Measurements from ENCODE around the gene MAML3.

Gene MAML3

GRCh38 chr4:139833151-139833910 lies 320.7 kb downstream of the MAML3 start:
- Mint-ChIP-seq H3K4me3 (no peak overlapping the region), H3K27me3 (peaks cover 0 to 9% of the 10 kb centered on the region in 2 donors), H3K36me3 (ENCODE audit: insufficient read depth) (peaks cover 3% of the 10 kb centered on the region), H3K4me1 (ENCODE audit: low read depth in 2 of 2) (no peaks in the 10 kb centered on the region), H3K9me3 (peaks cover 0 to 2% of the 10 kb centered on the region in 2 donors), H3K27ac (no peak overlapping the region)
- ATAC-seq (replicated peaks) (no peak), DNase-seq (no peak)

- no peak for DNase-seq
- Mint-ChIP-seq H3K4me1 (ENCODE audit: low read depth in 2 of 2) (no peaks in the 10 kb centered on the region), H3K27ac (no peak overlapping the region), H3K9me3 (peaks cover 0 to 2% of the 10 kb centered on the region in 2 donors), H3K4me3 (no peak overlapping the region), H3K27me3 (peaks cover 0 to 19% of the 10 kb centered on the region in 2 donors), H3K36me3 (ENCODE audit: insufficient read depth) (peaks cover 3% of the 10 kb centered on the region)
- ATAC-seq (replicated peaks): no peak
Observed at GRCh38 chr4:139828966-139829664, 324.9 kb downstream of the MAML3 start.

GRCh38 chr4:139826426-139826825 lies 327.6 kb downstream of the MAML3 start:
- Mint-ChIP-seq H3K27ac (no peak overlapping the region), H3K4me3 (no peak overlapping the region)
- ATAC-seq (replicated peaks): no peak

GRCh38 chr4:139825523-139826014 lies 328.4 kb downstream of the MAML3 start:
- Mint-ChIP-seq H3K27me3 (peaks cover 0 to 10% of the 10 kb centered on the region in 2 donors), H3K4me3 (no peak overlapping the region), H3K9me3 (peaks cover 0 to 2% of the 10 kb centered on the region in 2 donors), H3K4me1 (ENCODE audit: low read depth in 2 of 2) (no peaks in the 10 kb centered on the region), H3K27ac (no peak overlapping the region), H3K36me3 (ENCODE audit: insufficient read depth) (no peaks in the 10 kb centered on the region)
- ATAC-seq (replicated peaks) (no peak), DNase-seq (no peak)

More at GRCh38 chr4:139826426-139826825, 327.6 kb downstream of the MAML3 start:
- peaks cover 0 to 2% of the 10 kb centered on the region in 2 donors for H3K9me3 Mint-ChIP-seq
- H3K27me3 Mint-ChIP-seq: peaks cover 0 to 10% of the 10 kb centered on the region in 2 donors
- no peaks in the 10 kb centered on the region for H3K36me3 Mint-ChIP-seq (ENCODE audit: insufficient read depth)
- no peaks in the 10 kb centered on the region for H3K4me1 Mint-ChIP-seq (ENCODE audit: low read depth in 2 of 2)
- DNase-seq: no peak

- ATAC-seq (replicated peaks) (no peak), DNase-seq (no peak)
- Mint-ChIP-seq H3K36me3 (ENCODE audit: insufficient read depth) (no peaks in the 10 kb centered on the region), H3K27ac (no peak overlapping the region), H3K4me1 (ENCODE audit: low read depth in 2 of 2) (no peaks in the 10 kb centered on the region), H3K4me3 (no peak overlapping the region), H3K9me3 (peaks cover 0 to 2% of the 10 kb centered on the region in 2 donors), H3K27me3 (peaks cover 0 to 10% of the 10 kb centered on the region in 2 donors)
Observed at GRCh38 chr4:139824882-139825522, 329.0 kb downstream of the MAML3 start.

- H3K4me3 Mint-ChIP-seq: no peak overlapping the region
- peaks cover 0 to 2% of the 10 kb centered on the region in 2 donors for H3K9me3 Mint-ChIP-seq
- H3K4me1 Mint-ChIP-seq (ENCODE audit: low read depth in 2 of 2): no peaks in the 10 kb centered on the region
- ATAC-seq (replicated peaks) (no peak), DNase-seq (no peak)
- no peak overlapping the region for H3K27ac Mint-ChIP-seq
- H3K36me3 Mint-ChIP-seq (ENCODE audit: insufficient read depth): peaks cover 3% of the 10 kb centered on the region
- peaks cover 0 to 10% of the 10 kb centered on the region in 2 donors for H3K27me3 Mint-ChIP-seq
Observed at GRCh38 chr4:139823746-139824145, 330.2 kb downstream of the MAML3 start.

GRCh38 chr4:139823345-139823744 lies 330.6 kb downstream of the MAML3 start:
- H3K4me1 Mint-ChIP-seq (ENCODE audit: low read depth in 2 of 2): no peaks in the 10 kb centered on the region
- peaks cover 0 to 10% of the 10 kb centered on the region in 2 donors for H3K27me3 Mint-ChIP-seq
- H3K36me3 Mint-ChIP-seq (ENCODE audit: insufficient read depth): peaks cover 3% of the 10 kb centered on the region
- H3K4me3 Mint-ChIP-seq: no peak overlapping the region
- no peak for DNase-seq
- no peak overlapping the region for H3K27ac Mint-ChIP-seq
- H3K9me3 Mint-ChIP-seq: no peaks in the 10 kb centered on the region
- ATAC-seq (replicated peaks): no peak

GRCh38 chr4:139822391-139822790 lies 331.6 kb downstream of the MAML3 start:
- peaks cover 6% of the 10 kb centered on the region for H3K36me3 Mint-ChIP-seq (ENCODE audit: insufficient read depth)
- DNase-seq (no peak), ATAC-seq (replicated peaks) (no peak)
- H3K4me3 Mint-ChIP-seq: no peak overlapping the region
- peaks cover 5 to 19% of the 10 kb centered on the region in 2 donors for H3K27me3 Mint-ChIP-seq
- H3K4me1 Mint-ChIP-seq (ENCODE audit: low read depth in 2 of 2): no peaks in the 10 kb centered on the region
- no peak overlapping the region for H3K27ac Mint-ChIP-seq
- no peaks in the 10 kb centered on the region for H3K9me3 Mint-ChIP-seq

GRCh38 chr4:139819082-139819481 lies 334.9 kb downstream of the MAML3 start:
- DNase-seq (no peak), ATAC-seq (replicated peaks) (no peak)
- peaks cover 6% of the 10 kb centered on the region for H3K36me3 Mint-ChIP-seq (ENCODE audit: insufficient read depth)
- no peak overlapping the region for H3K4me3 Mint-ChIP-seq
- no peak overlapping the region for H3K27ac Mint-ChIP-seq
- no peaks in the 10 kb centered on the region for H3K4me1 Mint-ChIP-seq (ENCODE audit: low read depth in 2 of 2)
- H3K9me3 Mint-ChIP-seq: no peaks in the 10 kb centered on the region
- H3K27me3 Mint-ChIP-seq: peaks cover 14 to 18% of the 10 kb centered on the region in 2 donors

GRCh38 chr4:139817657-139818452 lies 336.1 kb downstream of the MAML3 start:
- H3K4me3 Mint-ChIP-seq: no peak overlapping the region
- peaks cover 14 to 18% of the 10 kb centered on the region in 2 donors for H3K27me3 Mint-ChIP-seq
- peaks cover 6% of the 10 kb centered on the region for H3K36me3 Mint-ChIP-seq (ENCODE audit: insufficient read depth)
- no peak for DNase-seq
- H3K9me3 Mint-ChIP-seq: no peaks in the 10 kb centered on the region
- H3K27ac Mint-ChIP-seq: no peak overlapping the region
- H3K4me1 Mint-ChIP-seq (ENCODE audit: low read depth in 2 of 2): no peaks in the 10 kb centered on the region
- no peak for ATAC-seq (replicated peaks)

- ATAC-seq (replicated peaks): no peak
- Mint-ChIP-seq H3K4me1 (ENCODE audit: low read depth in 2 of 2) (no peaks in the 10 kb centered on the region), H3K36me3 (ENCODE audit: insufficient read depth) (peaks cover 6% of the 10 kb centered on the region), H3K27me3 (peaks cover 14 to 18% of the 10 kb centered on the region in 2 donors), H3K9me3 (no peaks in the 10 kb centered on the region), H3K4me3 (no peak overlapping the region), H3K27ac (no peak overlapping the region)
- no peak for DNase-seq
Observed at GRCh38 chr4:139816856-139817255, 337.1 kb downstream of the MAML3 start.

- DNase-seq (no peak), ATAC-seq (replicated peaks) (no peak)
- H3K36me3 Mint-ChIP-seq (ENCODE audit: insufficient read depth): peaks cover 6% of the 10 kb centered on the region
- H3K9me3 Mint-ChIP-seq: no peaks in the 10 kb centered on the region
- no peak overlapping the region for H3K27ac Mint-ChIP-seq
- peaks cover 15 to 18% of the 10 kb centered on the region in 2 donors for H3K27me3 Mint-ChIP-seq
- no peaks in the 10 kb centered on the region for H3K4me1 Mint-ChIP-seq (ENCODE audit: low read depth in 2 of 2)
- H3K4me3 Mint-ChIP-seq: no peak overlapping the region
Observed at GRCh38 chr4:139815778-139816601, 338.0 kb downstream of the MAML3 start.
